Activated T-helper 2 cell treated with anti-CD3 and anti-CD28 coated beads, Interferon-gamma antibody, Interleukin-2, Interleukin-4, amounts not matched to agents 10 μg/mL and 5 μg/mL and 100 μg/mL, durations not matched to agents 14 hours and 24 hours and 36 hours (primary cell): ENCODE data around the gene IFNK. TPM values are rescaled to one million over a fixed set of nuclear protein-coding genes. Genes with fewer than 3 reads are reported as not detected.

Experiments
- DNase-seq: peaks from one replicate; pipeline ENCODE4 v3.0.0; 2021; ENCODE audit warnings: low spot score
- H3K27ac Mint-ChIP-seq: one replicate; pipeline ENCODE4 v1.8.0; 2021; ENCODE audit warnings: mixed read lengths
- H3K27me3 Mint-ChIP-seq: one replicate; pipeline ENCODE4 v1.8.0; 2021; ENCODE audit warnings: low read depth, mixed read lengths
- H3K36me3 Mint-ChIP-seq: one replicate; pipeline ENCODE4 v1.8.0; 2021; ENCODE audit warnings: low read depth, mixed read lengths
- H3K4me1 Mint-ChIP-seq: one replicate; pipeline ENCODE4 v1.8.0; 2021; ENCODE audit warnings: low read depth, mixed read lengths
- H3K4me3 Mint-ChIP-seq: one replicate; pipeline ENCODE4 v1.8.0; 2021; ENCODE audit warnings: low read depth, mild to moderate bottlenecking, moderate library complexity, mixed read lengths
- H3K9me3 Mint-ChIP-seq: one replicate; pipeline ENCODE4 v1.8.0; 2021; ENCODE audit warnings: mixed read lengths
- intact Hi-C: fragments of 100-400 bp; cut with micrococcal nuclease; formaldehyde crosslinking; loops from one replicate; pipeline ENCODE4 v1.15.1; 2023
- total RNA-seq: library from RNA; stranded (reverse); gene quantifications from 2 replicates; pipeline ENCODE4 v1.2.3, GENCODE V29; 2022

The IFNK gene
- total RNA-seq, 1 donor from 2014 or later = not detected

DNA sequence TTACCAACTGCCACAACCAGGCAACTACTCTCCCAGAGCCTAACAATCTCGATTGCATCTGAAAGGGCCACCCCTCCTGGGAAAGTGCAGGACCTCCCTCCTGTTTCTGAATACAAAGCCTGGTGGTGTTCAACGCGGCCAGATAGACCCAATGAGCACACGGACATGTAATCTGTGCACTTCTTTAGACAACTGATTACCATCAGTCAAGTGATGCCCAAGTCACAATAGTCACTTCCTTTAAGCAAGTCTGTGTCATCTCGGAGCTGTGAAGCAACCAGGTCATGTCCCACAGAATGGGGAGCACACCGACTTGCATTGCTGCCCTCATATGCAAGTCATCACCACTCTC is 48.5 kb downstream of the IFNK start:
- H3K27ac Mint-ChIP-seq = peak overlapping the region; percentile 98
- H3K9me3 Mint-ChIP-seq = no peaks in the 10 kb centered on the region
- H3K27me3 Mint-ChIP-seq = no peaks in the 10 kb centered on the region
- H3K4me1 Mint-ChIP-seq = peaks cover 33% of the 10 kb centered on the region
- peak overlapping the region; percentile 86 for H3K4me3 Mint-ChIP-seq
- no peak for DNase-seq
- intact Hi-C loops = loop anchor here (1.0 to 2.0 kb wide), 5 partner anchors 74 to 625 kb away; partner anchors contain the start of gene PLAA
- H3K36me3 Mint-ChIP-seq = no peaks in the 10 kb centered on the region

GRCh38 chr9:27572918-27573633 is 49.0 kb downstream of the IFNK start, which contains the start of gene C9orf72:
Gene C9orf72 (minus strand): TSS chr9:27573481. CDS start chr9:27567120, 6,361 bp downstream.
- Mint-ChIP-seq H3K27ac (peak within 1 kb of the TSS; percentile 100), H3K36me3 (no peaks in the 10 kb centered on the region), H3K4me3 (peak within 1 kb of the TSS; percentile 97), H3K27me3 (no peaks in the 10 kb centered on the region), H3K4me1 (peaks cover 32% of the 10 kb centered on the region), H3K9me3 (peaks cover 3% of the 10 kb centered on the region)
- peak; percentile 81 for DNase-seq
- intact Hi-C loops = loop anchor here (1.0 to 2.0 kb wide), 7 partner anchors 44 to 626 kb away; partner anchors contain the start of genes MOB3B and PLAA

DNA sequence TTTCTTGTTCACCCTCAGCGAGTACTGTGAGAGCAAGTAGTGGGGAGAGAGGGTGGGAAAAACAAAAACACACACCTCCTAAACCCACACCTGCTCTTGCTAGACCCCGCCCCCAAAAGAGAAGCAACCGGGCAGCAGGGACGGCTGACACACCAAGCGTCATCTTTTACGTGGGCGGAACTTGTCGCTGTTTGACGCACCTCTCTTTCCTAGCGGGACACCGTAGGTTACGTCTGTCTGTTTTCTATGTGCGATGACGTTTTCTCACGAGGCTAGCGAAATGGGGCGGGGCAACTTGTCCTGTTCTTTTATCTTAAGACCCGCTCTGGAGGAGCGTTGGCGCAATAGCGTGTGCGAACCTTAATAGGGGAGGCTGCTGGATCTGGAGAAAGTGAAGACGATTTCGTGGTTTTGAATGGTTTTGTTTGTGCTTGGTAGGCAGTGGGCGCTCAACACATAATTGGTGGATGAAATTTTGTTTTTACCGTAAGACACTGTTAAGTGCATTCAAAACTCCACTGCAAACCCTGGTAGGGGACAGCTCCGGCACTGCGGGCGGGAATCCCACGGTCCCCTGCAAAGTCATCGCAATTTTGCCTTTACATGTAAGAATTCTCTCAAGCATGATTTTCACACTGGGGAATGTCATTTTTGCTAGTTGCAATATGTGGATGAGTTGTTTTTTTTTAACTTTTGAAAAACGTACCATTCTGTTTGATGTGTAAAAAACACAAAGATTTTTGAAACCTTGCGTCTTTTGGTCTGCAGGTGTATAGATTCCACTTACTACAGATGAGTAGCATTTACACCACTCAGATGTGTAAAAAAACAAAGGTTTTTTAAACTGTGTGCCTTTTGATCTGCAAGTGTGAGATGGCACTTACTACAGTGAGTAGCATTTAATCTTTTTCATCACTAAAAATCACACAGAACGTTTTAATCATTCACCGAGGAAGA is 49.8 kb downstream of the IFNK start:
- peak; percentile 95 for DNase-seq
- peaks cover 6% of the 10 kb centered on the region for H3K27me3 Mint-ChIP-seq
- H3K27ac Mint-ChIP-seq = peak overlapping the region; percentile 100
- H3K9me3 Mint-ChIP-seq = peaks cover 9% of the 10 kb centered on the region
- peak overlapping the region; percentile 97 for H3K4me3 Mint-ChIP-seq
- intact Hi-C loops = loop anchor here (1.0 to 2.0 kb wide), 6 partner anchors 45 to 211 kb away; partner anchors contain the start of gene MOB3B
- no peaks in the 10 kb centered on the region for H3K36me3 Mint-ChIP-seq
- peaks cover 32% of the 10 kb centered on the region for H3K4me1 Mint-ChIP-seq

Other genes with a start within 250 kb of the IFNK start
- not detected in 2 replicates for gene EQTN, start 227.1 kb upstream of the IFNK start, total RNA-seq
- gene MOB3B, start 5.5 kb downstream of the IFNK start, total RNA-seq = 0.94 and 1.3 TPM in 2 replicates
- gene C9orf72, start 49.2 kb downstream of the IFNK start, total RNA-seq = 6.2 and 6.8 TPM in 2 replicates